HCT116 (cell line): ENCODE results near the gene TRPM3. TPM values are rescaled to one million over a fixed set of nuclear protein-coding genes. Genes with fewer than 3 reads are reported as not detected.

Experiments
- ATAC-seq: fragments of 200-7000 bp; cut with Tn5 transposase; 2 replicates; pipeline ENCODE4 v1.9.1; 2020; ENCODE audit warnings: mild to moderate bottlenecking, moderate library complexity
- BruUV-seq: library from RNA; stranded (reverse); fragments of 400-500 nt; replicated peaks from 2 replicates; lab custom pipeline; 2021; lab: Mats Ljungman, UMichigan
- CTCF ChIA-PET: fragments of 300-600 bp; sonication (Branson Sonifier 250); formaldehyde crosslinking; loops from one replicate; lab custom pipeline; 2021; ENCODE audit warnings: antibody characterized with exemption; lab: Charles Lee
- POLR2A ChIA-PET: fragments of 300-600, 350-600 bp; sonication (Branson Sonifier 250); formaldehyde crosslinking; loops from one replicate; lab custom pipeline; 2021; ENCODE audit warnings: antibody characterized with exemption; lab: Charles Lee
- RAD21 ChIA-PET, 2 experiments: fragments of 300-600 bp; sonication (Branson Sonifier 250); formaldehyde crosslinking; loops; one replicate each; lab custom pipeline; 2023; ENCODE audit warnings: low total read pairs in 2 of 2; ENCODE audit not compliant: uncharacterized antibody in 2 of 2, unreplicated experiment in 2 of 2, low non-redundant PET in 1 of 2; lab: Charles Lee
- DNase-seq: peaks from one replicate; pipeline ENCODE4 v3.0.0-alpha.2; 2010; ENCODE audit warnings: low read depth, low spot score
- H2AFZ ChIP-seq: fragments of 200-600 bp; shearing (Covaris generic), sonication (generic); 2 replicates; pipeline ENCODE4 v1.6.1; 2017; ENCODE audit warnings: low read depth, mixed run types, mixed read lengths, antibody characterized with exemption, low read length; ENCODE audit not compliant: poor library complexity, severe bottlenecking
- H3K27ac ChIP-seq: 2 replicates; pipeline ENCODE4 v1.5.1; 2012; ENCODE audit warnings: low read depth, low read length
- H3K27me3 ChIP-seq: fragments of 200-600 bp; sonication (generic); 2 replicates; pipeline ENCODE4 v1.6.1; 2016; ENCODE audit warnings: mixed run types, low read length, mixed read lengths; ENCODE audit not compliant: insufficient read depth
- H3K36me3 ChIP-seq, 2 experiments: fragments of 200-500 bp in 1 of 2; fragments of 200-600 bp in 1 of 2; sonication (Bioruptor generic) in 1 of 2; sonication (generic) in 1 of 2; 2 replicates each; pipeline versions ENCODE4 v1.5.1 to v1.6.1; 2014 to 2016; ENCODE audit warnings: low read length in 2 of 2, inconsistent platforms in 1 of 2, mixed read lengths in 1 of 2, mixed run types in 1 of 2; ENCODE audit not compliant: insufficient read depth in 2 of 2, control insufficient read depth in 1 of 2
- H3K4me1 ChIP-seq, 2 experiments: fragments of 200-600 bp in 1 of 2; sonication (generic) in 1 of 2; 2 replicates each; pipeline versions ENCODE4 v1.5.1 to v1.6.1; 2012 to 2017; ENCODE audit warnings: low read length in 2 of 2, inconsistent platforms in 1 of 2, mild to moderate bottlenecking in 1 of 2, mixed read lengths in 1 of 2, mixed run types in 1 of 2, moderate library complexity in 1 of 2; ENCODE audit not compliant: insufficient read depth in 2 of 2, control insufficient read depth in 1 of 2
- H3K4me2 ChIP-seq: fragments of 200-600 bp; sonication (generic); 2 replicates; pipeline ENCODE4 v1.6.1; 2017; ENCODE audit warnings: mixed run types, low read length, mixed read lengths
- H3K4me3 ChIP-seq, 2 experiments: fragments of 200-600 bp in 1 of 2; sonication (generic) in 1 of 2; replicated peaks in 1 of 2; 2 replicates each; pipeline ENCODE4 v1.5.1; 2011 to 2016; ENCODE audit warnings: low read length in 2 of 2, control low read depth in 1 of 2, low read depth in 1 of 2, mild to moderate bottlenecking in 1 of 2, mixed read lengths in 1 of 2, mixed run types in 1 of 2
- H3K79me2 ChIP-seq: fragments of 200-600 bp; sonication (generic); 2 replicates; pipeline ENCODE4 v1.6.1; 2017; ENCODE audit warnings: mild to moderate bottlenecking, mixed run types, low read length, moderate library complexity, mixed read lengths; ENCODE audit not compliant: insufficient read depth
- H3K9ac ChIP-seq: fragments of 200-600 bp; sonication (generic); 2 replicates; pipeline ENCODE4 v1.6.1; 2016; ENCODE audit warnings: low read length, mixed read lengths
- H3K9me2 ChIP-seq: fragments of 200-600 bp; sonication (generic), shearing (Covaris generic); 2 replicates; pipeline ENCODE4 v1.6.1; 2017; ENCODE audit warnings: mixed run types, mild to moderate bottlenecking, moderate library complexity; ENCODE audit not compliant: insufficient read depth
- H3K9me3 ChIP-seq, 2 experiments: fragments of 200-500 bp in 1 of 2; fragments of 200-600 bp in 1 of 2; sonication (Bioruptor generic) in 1 of 2; sonication (generic) in 1 of 2; 2 replicates each; pipeline ENCODE4 v1.6.1; 2014 to 2017; ENCODE audit warnings: low read length in 2 of 2, mixed read lengths in 2 of 2, inconsistent platforms in 1 of 2, low read depth in 1 of 2, mild to moderate bottlenecking in 1 of 2, mixed run types in 1 of 2, moderate library complexity in 1 of 2; ENCODE audit not compliant: control insufficient read depth in 1 of 2, insufficient read depth in 1 of 2
- H4K20me1 ChIP-seq: fragments of 200-600 bp; sonication (generic), shearing (Covaris generic); 2 replicates; pipeline ENCODE4 v1.6.1; 2017; ENCODE audit warnings: mixed run types, mild to moderate bottlenecking, moderate library complexity; ENCODE audit not compliant: insufficient read depth
- ATF3 ChIP-seq: IDR thresholded peaks from 2 replicates; pipeline ENCODE4 v1.6.1; 2012
- CBX3 ChIP-seq: IDR thresholded peaks from 2 replicates; pipeline ENCODE4 v1.6.1; 2012; ENCODE audit warnings: low read depth
- CTCF ChIP-seq, 3 experiments: fragments of 200-600 bp in 1 of 3; sonication (generic) in 1 of 3; IDR thresholded peaks in 2 of 3; conservative IDR thresholded peaks in 1 of 3; 2 replicates each; pipeline ENCODE4 v1.5.1; 2012 to 2017; ENCODE audit warnings: low read depth in 2 of 3, low read length in 2 of 3, antibody characterized with exemption in 1 of 3, borderline replicate concordance in 1 of 3, control low read depth in 1 of 3, mild to moderate bottlenecking in 1 of 3, mixed read lengths in 1 of 3, mixed run types in 1 of 3, moderate library complexity in 1 of 3; ENCODE audit not compliant: insufficient read depth in 1 of 3
- EGR1 ChIP-seq: IDR thresholded peaks from 2 replicates; pipeline ENCODE4 v1.6.1; 2012; ENCODE audit warnings: low read depth
- ELF1 ChIP-seq: IDR thresholded peaks from 2 replicates; pipeline ENCODE4 v1.6.1; 2012; ENCODE audit warnings: low read depth, borderline replicate concordance
- EZH2 ChIP-seq: fragments of 200-600 bp; sonication (generic); IDR thresholded peaks from 2 replicates; pipeline ENCODE4 v1.6.1; 2017; ENCODE audit warnings: antibody characterized with exemption, mixed run types
- EZH2phosphoT487 ChIP-seq: fragments of 200-600 bp; IDR thresholded peaks from 2 replicates; pipeline ENCODE4 v1.6.1; 2018; ENCODE audit warnings: antibody characterized with exemption, borderline replicate concordance
- FOSL1 ChIP-seq: IDR thresholded peaks from 2 replicates; pipeline ENCODE4 v1.6.1; 2012; ENCODE audit warnings: low read depth
- JUND ChIP-seq: IDR thresholded peaks from 2 replicates; pipeline ENCODE4 v1.6.1; 2012
- MAX ChIP-seq: IDR thresholded peaks from 2 replicates; pipeline ENCODE4 v1.6.1; 2012
- RAD21 ChIP-seq: IDR thresholded peaks from 2 replicates; pipeline ENCODE4 v1.6.1; 2012; ENCODE audit warnings: low read depth, mild to moderate bottlenecking
- REST ChIP-seq: IDR thresholded peaks from 2 replicates; pipeline ENCODE4 v1.6.1; 2012; ENCODE audit warnings: low read depth
- SIN3A ChIP-seq: IDR thresholded peaks from 2 replicates; pipeline ENCODE4 v1.6.1; 2012; ENCODE audit warnings: low read depth
- SP1 ChIP-seq: IDR thresholded peaks from 2 replicates; pipeline ENCODE4 v1.6.1; 2012; ENCODE audit warnings: low read depth
- SRF ChIP-seq: IDR thresholded peaks from 2 replicates; pipeline ENCODE4 v1.6.1; 2012; ENCODE audit warnings: low read depth
- YY1 ChIP-seq: IDR thresholded peaks from 2 replicates; pipeline ENCODE4 v1.6.1; 2011; ENCODE audit warnings: low read length, low read depth, moderate library complexity, mild to moderate bottlenecking; ENCODE audit not compliant: insufficient replicate concordance; ENCODE audit errors: extremely low read depth
- ZBTB33 ChIP-seq: IDR thresholded peaks from 2 replicates; pipeline ENCODE4 v1.6.1; 2011; ENCODE audit warnings: mild to moderate bottlenecking, low read length, moderate library complexity; ENCODE audit not compliant: insufficient replicate concordance; ENCODE audit errors: extremely low read depth
- ZFX ChIP-seq: fragments of 450-650 bp; IDR thresholded peaks from 2 replicates; pipeline ENCODE4 v1.6.1; 2017
- ZNF274 ChIP-seq: fragments of 200-500 bp; sonication (Bioruptor generic); IDR thresholded peaks from 2 replicates; pipeline ENCODE4 v1.6.1; 2014; ENCODE audit warnings: mild to moderate bottlenecking, low read depth, low read length, inconsistent platforms
- intact Hi-C: fragments of 100-400 bp; cut with micrococcal nuclease; formaldehyde crosslinking; loops from 2 replicates; pipeline ENCODE4 v1.10.0; 2022
- total RNA-seq: library from RNA; stranded (reverse); gene quantifications from one replicate; pipeline ENCODE4 v1.2.1, GENCODE V29; 2021; ENCODE audit not compliant: unreplicated experiment

The TRPM3 gene
- total RNA-seq, 1 experiment from 2014 or later = not detected

DNA sequence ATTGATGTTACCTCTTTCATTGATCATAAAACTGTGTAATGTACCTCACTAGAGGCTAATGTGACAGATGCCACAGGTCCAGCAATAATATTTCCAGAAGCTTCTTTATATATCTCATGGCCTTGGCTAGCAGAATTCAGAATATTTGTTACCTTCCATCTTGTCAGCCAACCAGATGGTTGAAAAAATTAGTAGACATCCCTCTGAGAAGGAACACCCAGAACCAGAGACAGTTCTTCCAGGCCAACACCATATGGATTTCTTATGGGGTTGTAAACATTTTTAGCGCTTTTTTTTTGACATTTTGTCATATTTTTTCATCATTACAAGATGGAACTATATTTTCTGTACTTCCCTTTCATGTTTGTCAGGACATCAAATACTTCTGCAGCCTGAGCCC, 428.2 kb downstream of the TRPM3 start:
- BruUV-seq = no TSS peak
- Histone ChIP-seq H3K36me3 (no peaks in the 10 kb centered on the region), H3K9me2 (no peaks in the 10 kb centered on the region), H4K20me1 (no peaks in the 10 kb centered on the region), H3K9me3 (no peaks in the 10 kb centered on the region), H3K4me1 (no peaks in the 10 kb centered on the region), H3K4me2 (no peak overlapping the region), H3K9ac (no peak overlapping the region), H3K27ac (no peak overlapping the region), H3K27me3 (peaks cover 24% of the 10 kb centered on the region), H3K4me3 (no peak overlapping the region), H2AFZ (no peak overlapping the region), H3K79me2 (no peaks in the 10 kb centered on the region)
- no peak for DNase-seq
- RAD21 ChIA-PET = no interaction called here
- intact Hi-C loops = no loop called here
- no peak for ATAC-seq
- CTCF ChIA-PET = no interaction called here
- TF ChIP-seq MAX (no peak), ZBTB33 (no peak), EZH2phosphoT487 (no peak), CBX3 (no peak), ZNF274 (no peak), SIN3A (no peak), YY1 (no peak), EZH2 (no peak), SP1 (no peak), CTCF (IDR thresholded peaks at IDR 0.05 in 2 of 3, conservative IDR thresholded peaks at IDR 0.05 in 1 of 3; ENCODE audit: borderline replicate concordance in 1 of 3, insufficient read depth in 1 of 3, low read depth in 2 of 3, low read length in 2 of 3) (no peak), FOSL1 (no peak), RAD21 (no peak), ELF1 (no peak), ATF3 (no peak), REST (no peak), EGR1 (no peak), SRF (no peak), JUND (no peak), ZFX (no peak)
- POLR2A ChIA-PET = no interaction called here
